Prostate gland (tissue), 2 donors: Measurements from ENCODE around the gene SH2B3.

ENCODE experiments used
- CTCF ChIP-seq, 4 experiments: fragments of 200-600 bp in 2 of 4; fragments of 450-650 bp in 2 of 4; sonication (generic) in 2 of 4; IDR thresholded peaks; 1 replicate in 3 of 4; 2 replicates in 1 of 4; pipeline ENCODE4 v1.5.1; 2016 to 2019; ENCODE audit warnings: antibody characterized with exemption in 4 of 4, mild to moderate bottlenecking in 2 of 4, moderate library complexity in 2 of 4
- POLR2A ChIP-seq: fragments of 450-650 bp; IDR thresholded peaks from one replicate; pipeline ENCODE4 v1.6.1; 2016; ENCODE audit warnings: antibody characterized with exemption, mild to moderate bottlenecking
- POLR2AphosphoS5 ChIP-seq: sonication (generic); formaldehyde crosslinking; IDR thresholded peaks from one replicate; pipeline ENCODE4 v1.6.1; 2017; ENCODE audit warnings: antibody characterized with exemption

DNA sequence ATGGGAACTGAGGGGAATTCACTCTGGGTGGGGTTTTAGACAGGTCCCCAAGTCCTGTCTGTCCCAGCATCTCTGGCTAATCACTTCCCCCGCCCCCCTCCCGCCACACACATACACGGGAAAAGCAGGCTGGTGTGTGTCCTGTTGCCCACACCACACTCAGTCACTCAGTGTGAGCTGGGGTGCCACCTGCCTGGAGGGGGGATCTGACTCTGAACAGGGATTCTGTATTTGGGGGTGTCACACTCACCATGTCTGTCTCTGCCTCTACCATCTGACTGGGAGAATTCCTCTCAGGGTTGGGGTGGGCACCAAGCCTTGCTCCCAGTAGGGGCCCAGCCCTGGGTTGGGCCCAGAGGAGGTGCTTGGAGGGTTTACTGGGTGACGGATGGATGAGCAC is 31.1 kb downstream of the SH2B3 start:
- no peak for TF ChIP-seq CTCF (IDR thresholded peaks at IDR 0.05)
- no peak for TF ChIP-seq POLR2AphosphoS5
- TF ChIP-seq POLR2A = no peak
